Tracheal epithelial cell (primary cell): ENCODE data around the gene CD93. TPM values are rescaled to one million over a fixed set of nuclear protein-coding genes. Genes with fewer than 3 reads are reported as not detected.

Source experiments
- total RNA-seq: library from RNA; depleted of rRNA; stranded (reverse); fragments of >200 nt; gene quantifications from 2 replicates; pipeline ENCODE4 v1.2.1, GENCODE V29; 2014

CD93 gene, protein sequence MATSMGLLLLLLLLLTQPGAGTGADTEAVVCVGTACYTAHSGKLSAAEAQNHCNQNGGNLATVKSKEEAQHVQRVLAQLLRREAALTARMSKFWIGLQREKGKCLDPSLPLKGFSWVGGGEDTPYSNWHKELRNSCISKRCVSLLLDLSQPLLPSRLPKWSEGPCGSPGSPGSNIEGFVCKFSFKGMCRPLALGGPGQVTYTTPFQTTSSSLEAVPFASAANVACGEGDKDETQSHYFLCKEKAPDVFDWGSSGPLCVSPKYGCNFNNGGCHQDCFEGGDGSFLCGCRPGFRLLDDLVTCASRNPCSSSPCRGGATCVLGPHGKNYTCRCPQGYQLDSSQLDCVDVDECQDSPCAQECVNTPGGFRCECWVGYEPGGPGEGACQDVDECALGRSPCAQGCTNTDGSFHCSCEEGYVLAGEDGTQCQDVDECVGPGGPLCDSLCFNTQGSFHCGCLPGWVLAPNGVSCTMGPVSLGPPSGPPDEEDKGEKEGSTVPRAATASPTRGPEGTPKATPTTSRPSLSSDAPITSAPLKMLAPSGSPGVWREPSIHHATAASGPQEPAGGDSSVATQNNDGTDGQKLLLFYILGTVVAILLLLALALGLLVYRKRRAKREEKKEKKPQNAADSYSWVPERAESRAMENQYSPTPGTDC
- total RNA-seq, result 0.21 and 0.24 TPM in 2 replicates

GRCh38 chr20:23086056-23086566 lies at the start of gene CD93:
TSS of gene CD93 (minus strand) at chr20:23086324. CDS start at chr20:23086192, 132 bp downstream.

DNA sequence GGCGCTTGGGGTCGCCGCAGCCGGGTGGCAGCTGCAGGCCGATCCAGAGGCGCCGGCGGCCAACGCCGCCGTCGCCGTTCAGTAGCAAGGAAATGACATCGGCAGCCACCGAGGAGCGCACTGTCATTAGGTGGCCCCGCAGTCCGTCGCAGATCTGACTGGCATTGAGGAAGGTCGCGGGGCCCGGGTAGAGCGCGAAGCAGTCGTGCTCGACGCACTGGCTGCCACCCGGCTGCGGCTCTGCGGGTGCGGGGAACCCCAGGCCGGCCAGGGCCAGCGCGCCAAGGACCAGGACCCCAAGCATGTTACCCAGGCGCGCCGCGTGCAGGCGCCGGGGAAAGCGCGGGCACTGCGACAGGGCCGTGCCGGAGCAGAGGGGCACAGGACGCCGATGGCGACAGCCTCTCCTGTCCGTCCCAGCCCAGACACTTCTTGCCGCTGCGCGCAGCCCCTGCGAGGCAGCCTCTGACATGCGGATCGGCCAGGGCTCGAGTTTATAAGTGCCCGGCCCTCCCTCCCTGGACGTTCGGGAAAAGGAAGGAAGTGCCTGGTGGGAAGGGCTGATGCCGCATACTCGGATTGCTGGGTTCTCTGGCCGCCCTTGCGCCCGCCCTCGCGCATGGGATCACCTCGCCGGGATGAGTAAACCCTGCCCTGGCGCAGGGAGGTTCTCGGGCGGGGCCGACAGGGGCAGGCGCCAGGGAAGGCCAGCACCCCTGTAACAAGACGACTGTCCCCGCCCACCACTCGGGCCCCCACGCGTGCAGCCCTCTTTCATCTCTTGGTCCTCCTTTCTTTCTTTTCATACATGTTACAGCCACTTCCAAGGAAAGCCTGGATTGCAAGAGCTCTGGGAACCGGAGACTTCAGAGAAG lies 36.7 kb downstream of the CD93 start, which contains the start of gene THBD:
TSS of gene THBD (minus strand) at position 472 of the 875 bp plus-strand sequence. CDS start at position 304, 168 bp downstream.

DNA sequence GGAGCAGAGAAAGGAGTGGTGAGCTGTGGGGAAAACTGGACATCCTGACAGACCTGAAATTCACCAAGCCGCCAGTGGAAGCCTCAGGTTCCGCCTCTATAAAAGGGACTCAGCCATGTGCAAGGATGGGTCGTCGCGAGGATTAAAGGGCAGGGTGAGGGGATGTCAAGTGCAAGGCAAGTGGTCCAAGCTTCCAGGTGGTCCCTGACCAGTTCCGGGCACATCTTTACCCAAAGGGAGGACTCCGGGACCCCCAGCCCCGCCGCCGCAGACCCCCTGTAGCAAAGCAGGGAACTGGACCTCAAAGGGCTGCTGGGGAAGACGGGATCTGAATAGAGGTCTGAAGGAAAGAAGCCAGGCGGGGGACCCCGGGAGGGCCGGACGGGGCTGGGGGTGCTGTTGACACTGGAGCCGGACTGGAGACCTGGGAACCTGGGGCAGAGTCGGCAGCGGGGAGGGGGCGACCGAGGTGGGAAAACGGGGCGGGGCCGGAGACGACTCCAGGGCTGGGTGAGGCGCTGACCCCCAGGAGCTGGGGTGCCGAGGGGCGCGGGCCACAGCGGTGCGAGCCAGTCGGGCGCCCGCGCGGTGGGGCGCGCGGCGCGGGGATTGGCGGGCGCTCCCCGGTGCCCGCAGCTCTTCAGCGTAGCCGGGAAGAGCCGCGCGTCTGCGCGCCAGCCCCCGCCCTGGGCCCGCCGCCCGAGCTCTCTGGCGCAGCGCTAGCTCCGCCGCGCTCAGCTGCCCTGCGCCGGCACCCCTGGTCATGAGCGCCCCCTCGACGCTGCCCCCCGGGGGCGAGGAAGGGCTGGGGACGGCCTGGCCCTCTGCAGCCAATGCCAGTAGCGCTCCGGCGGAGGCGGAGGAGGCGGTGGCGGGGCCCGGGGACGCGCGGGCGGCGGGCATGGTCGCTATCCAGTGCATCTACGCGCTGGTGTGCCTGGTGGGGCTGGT lies 51.1 kb downstream of the CD93 start, which contains the start of gene SSTR4:
TSS of gene SSTR4 (plus strand) at position 592 of the 951 bp plus-strand sequence. CDS start at position 764, 172 bp downstream.

Other genes starting within 250 kb of the CD93 start
- gene SSTR4, start 51.0 kb downstream of the CD93 start, total RNA-seq, result not detected in 2 replicates
- gene THBD, start 36.7 kb downstream of the CD93 start, total RNA-seq, result 51.6 and 59.9 TPM in 2 replicates